SK-N-MC (cell line): ENCODE data around the gene PRPF4.

Experiments used
- EZH2 ChIP-seq: fragments of 200-600 bp; sonication (generic); IDR thresholded peaks from one replicate; pipeline ENCODE4 v1.6.1; 2017; ENCODE audit warnings: antibody characterized with exemption
- FOXP2 ChIP-seq: optimal IDR thresholded peaks from 2 replicates; pipeline ENCODE3; 2011; ENCODE audit warnings: mild to moderate bottlenecking, moderate library complexity; ENCODE audit not compliant: insufficient read depth; ENCODE audit errors: extremely low read length, control extremely low read depth
- POLR2AphosphoS5 ChIP-seq: IDR thresholded peaks from 2 replicates; pipeline ENCODE4 v1.6.1; 2012; ENCODE audit warnings: mild to moderate bottlenecking, low read depth, low read length, borderline replicate concordance

GRCh38 chr9:113289091-113289490, 13.6 kb downstream of the PRPF4 start:
- TF ChIP-seq EZH2: no peak
- no peak for TF ChIP-seq POLR2AphosphoS5
- TF ChIP-seq FOXP2: no peak
